HepG2 (cell line): ENCODE results near the gene DPT. TPM values are rescaled to one million over a fixed set of nuclear protein-coding genes. Genes with fewer than 3 reads are reported as not detected.

ENCODE experiments used
- FOSL1 ChIP-seq: sonication (generic); formaldehyde crosslinking; IDR thresholded peaks from 2 replicates; pipeline ENCODE4 v1.9.0; 2021; ENCODE audit warnings: missing genetic modification reagents, borderline replicate concordance
- HDAC2 ChIP-seq: sonication (generic); formaldehyde crosslinking; IDR thresholded peaks from 2 replicates; pipeline ENCODE4 v1.4.0; 2020; ENCODE audit warnings: missing genetic modification reagents
- HIC2 ChIP-seq: sonication (generic); formaldehyde crosslinking; IDR thresholded peaks from 2 replicates; pipeline ENCODE4 v1.9.0; 2022; ENCODE audit warnings: low read depth, missing genetic modification reagents
- HNRNPK ChIP-seq: fragments of 200-400 bp; formaldehyde crosslinking; IDR thresholded peaks from 2 replicates; pipeline ENCODE4 v1.6.1; 2018; ENCODE audit warnings: low read length, low read depth, moderate library complexity, mild to moderate bottlenecking; ENCODE audit not compliant: poor library complexity, severe bottlenecking
- KIAA2018 ChIP-seq: sonication (generic); formaldehyde crosslinking; IDR thresholded peaks from 2 replicates; pipeline ENCODE4 v1.5.0; 2020; ENCODE audit warnings: mild to moderate bottlenecking, missing genetic modification reagents, borderline replicate concordance
- MIXL1 ChIP-seq: IDR thresholded peaks from 2 replicates; pipeline ENCODE4 v1.6.1; 2016
- SNAPC4 ChIP-seq: sonication (generic); formaldehyde crosslinking; IDR thresholded peaks from 2 replicates; pipeline ENCODE4 v1.4.0; 2020; ENCODE audit warnings: mild to moderate bottlenecking, missing genetic modification reagents
- SOX5 ChIP-seq: IDR thresholded peaks from 2 replicates; pipeline ENCODE4 v1.6.1; 2016; ENCODE audit warnings: borderline replicate concordance
- ZBTB21 ChIP-seq: sonication (generic); formaldehyde crosslinking; IDR thresholded peaks from 2 replicates; pipeline ENCODE4 v1.4.0; 2020; ENCODE audit warnings: missing genetic modification reagents
- ZMYM4 ChIP-seq: sonication (generic); formaldehyde crosslinking; IDR thresholded peaks from 2 replicates; pipeline ENCODE4 v1.8.1; 2023; ENCODE audit warnings: mild to moderate bottlenecking, missing genetic modification reagents
- ZNF614 ChIP-seq: IDR thresholded peaks from 2 replicates; pipeline ENCODE4 v1.6.1; 2018; ENCODE audit warnings: missing biosample characterization, missing genetic modification reagents, inconsistent platforms, borderline replicate concordance
- ZNF644 ChIP-seq: IDR thresholded peaks from 2 replicates; pipeline ENCODE4 v1.6.1; 2016; ENCODE audit warnings: low read depth
- ZNF710 ChIP-seq: sonication (generic); formaldehyde crosslinking; IDR thresholded peaks from 2 replicates; pipeline ENCODE4 v1.5.0; 2020; ENCODE audit warnings: mild to moderate bottlenecking, missing genetic modification reagents, borderline replicate concordance
- polyA plus RNA-seq, 8 experiments: library from polyadenylated mRNA; depleted of rRNA in 3 of 8; stranded (reverse) in 7 of 8; unstranded in 1 of 8; fragments of >200 nt; fragmentation: Illumina TruSeq in 4 of 8; extraction: Trizol in 4 of 8; gene quantifications; 2 replicates each; pipeline versions ENCODE4 v1.2.1 to v1.2.3, GENCODE V29; 2011 to 2016; ENCODE audit warnings: low read depth in 4 of 8, missing spikeins in 1 of 8, mixed read lengths in 1 of 8; ENCODE audit not compliant: insufficient read depth in 1 of 8
- total RNA-seq, 5 experiments: library from RNA; depleted of rRNA; stranded (reverse); fragments of >200 nt; fragmentation: Illumina TruSeq; extraction: Trizol; gene quantifications; 2 replicates each; pipeline ENCODE4 v1.2.3, GENCODE V29; 2016; ENCODE audit warnings: low read depth in 1 of 5

DPT gene
- total and polyA plus RNA-seq, 2 of the 13 experiments (the other 11 are each of a cell fraction or from before 2014, with no cell fraction given) = 0.04 TPM; not detected in 1

- TF ChIP-seq SNAPC4 (CRISPR knock-in tag) (no peak), SOX5 (CRISPR knock-in tag) (peak; percentile 72; the same call in 1 of the 2 replicates), KIAA2018 (CRISPR knock-in tag) (no peak), HNRNPK (no peak), ZMYM4 (CRISPR knock-in tag) (peak; percentile 67), HIC2 (CRISPR knock-in tag) (peak; percentile 51; the same call in 1 of the 2 replicates), MIXL1 (CRISPR knock-in tag) (peak; percentile 87), ZNF710 (CRISPR knock-in tag) (no peak; the same call in 1 of the 2 replicates), HDAC2 (CRISPR knock-in tag) (peak; percentile 78), FOSL1 (peak; percentile 34; the same call in 1 of the 2 replicates), ZNF614 (peak; percentile 64; the same call in 1 of the 2 replicates), ZBTB21 (CRISPR knock-in tag) (0 out of 2 replicates have a peak, but pooled peaks have one; percentile 9), ZNF644 (peak; percentile 95)
Observed at GRCh38 chr1:168689327-168689657, 39.7 kb downstream of the DPT start (continued).
